H9 (cell line): Measurements from ENCODE around the gene COL23A1. TPM values are rescaled to one million over a fixed set of nuclear protein-coding genes. Genes with fewer than 3 reads are reported as not detected.
A peak's percentile ranks its signal among the peaks of the same experiment; 100 is the strongest.

Source experiments
- DNase-seq: peaks from one replicate; pipeline ENCODE4 v3.0.0-alpha.2; 2017
- H2AFZ ChIP-seq: one replicate; pipeline ENCODE4 v1.6.1; 2013; ENCODE audit warnings: mild to moderate bottlenecking, low read length, control low read depth, moderate library complexity
- H2AK5ac ChIP-seq: 2 replicates; pipeline ENCODE4 v1.6.1; 2013; ENCODE audit warnings: low read length, control low read depth, mixed read lengths; ENCODE audit not compliant: insufficient read length
- H2BK120ac ChIP-seq: one replicate; pipeline ENCODE4 v1.6.1; 2013; ENCODE audit warnings: low read depth, mild to moderate bottlenecking, low read length, control low read depth, inconsistent platforms; ENCODE audit not compliant: poor library complexity, severe bottlenecking
- H2BK12ac ChIP-seq: 2 replicates; pipeline ENCODE4 v1.6.1; 2013; ENCODE audit warnings: low read length, control low read depth, mixed read lengths, low read depth; ENCODE audit not compliant: insufficient read length
- H2BK15ac ChIP-seq: 2 replicates; pipeline ENCODE4 v1.6.1; 2013; ENCODE audit warnings: low read depth, low read length, control low read depth
- H2BK20ac ChIP-seq: one replicate; pipeline ENCODE4 v1.6.1; 2013; ENCODE audit warnings: low read depth, mild to moderate bottlenecking, low read length, control low read depth, inconsistent platforms; ENCODE audit not compliant: poor library complexity, severe bottlenecking
- H2BK5ac ChIP-seq: 2 replicates; pipeline ENCODE4 v1.6.1; 2013; ENCODE audit warnings: low read length, control low read depth, mixed read lengths; ENCODE audit not compliant: insufficient read length
- H3K14ac ChIP-seq: 2 replicates; pipeline ENCODE4 v1.6.1; 2013; ENCODE audit warnings: low read length, control low read depth; ENCODE audit not compliant: insufficient read depth
- H3K18ac ChIP-seq: 2 replicates; pipeline ENCODE4 v1.6.1; 2013; ENCODE audit warnings: low read depth, mild to moderate bottlenecking, mixed read lengths, low read length, control low read depth; ENCODE audit not compliant: insufficient read length
- H3K23ac ChIP-seq: 2 replicates; pipeline ENCODE4 v1.6.1; 2013; ENCODE audit warnings: low read length, control low read depth, mixed read lengths, low read depth; ENCODE audit not compliant: insufficient read length
- H3K23me2 ChIP-seq: 2 replicates; pipeline ENCODE4 v1.6.1; 2013; ENCODE audit warnings: low read depth, mild to moderate bottlenecking, mixed read lengths, low read length, control low read depth; ENCODE audit not compliant: insufficient read length, poor library complexity, severe bottlenecking
- H3K27ac ChIP-seq: 2 replicates; pipeline ENCODE4 v1.5.1; 2013; ENCODE audit warnings: low read length, control low read depth, mixed read lengths, low read depth; ENCODE audit not compliant: insufficient read length
- H3K27me3 ChIP-seq: 2 replicates; pipeline ENCODE4 v1.6.1; 2013; ENCODE audit warnings: low read length, control low read depth, inconsistent platforms; ENCODE audit not compliant: insufficient read depth
- H3K4ac ChIP-seq: 2 replicates; pipeline ENCODE4 v1.6.1; 2013; ENCODE audit warnings: low read depth, mild to moderate bottlenecking, control low read depth, inconsistent platforms, low read length, moderate library complexity
- H3K4me1 ChIP-seq: 2 replicates; pipeline ENCODE4 v1.6.1; 2013; ENCODE audit warnings: low read length, control low read depth, inconsistent platforms; ENCODE audit not compliant: insufficient read depth
- H3K4me2 ChIP-seq: 2 replicates; pipeline ENCODE4 v1.6.1; 2013; ENCODE audit warnings: low read length, control low read depth, mixed read lengths; ENCODE audit not compliant: insufficient read length, insufficient read depth
- H3K56ac ChIP-seq: 2 replicates; pipeline ENCODE4 v1.6.1; 2013; ENCODE audit warnings: low read depth, mild to moderate bottlenecking, mixed read lengths, low read length, control low read depth; ENCODE audit not compliant: insufficient read length
- H3K79me1 ChIP-seq: 2 replicates; pipeline ENCODE4 v1.6.1; 2013; ENCODE audit warnings: low read depth, mild to moderate bottlenecking, moderate library complexity, low read length, control low read depth, inconsistent platforms; ENCODE audit not compliant: insufficient read depth, poor library complexity, severe bottlenecking
- H3K79me2 ChIP-seq: 2 replicates; pipeline ENCODE4 v1.6.1; 2013; ENCODE audit warnings: low read length, control low read depth, inconsistent platforms; ENCODE audit not compliant: insufficient read depth
- H3K9ac ChIP-seq: 2 replicates; pipeline ENCODE4 v1.6.1; 2013; ENCODE audit warnings: low read length, control low read depth, mixed read lengths; ENCODE audit not compliant: insufficient read length; ENCODE audit errors: extremely low read depth
- H3K9me3 ChIP-seq: one replicate; pipeline ENCODE4 v1.6.1; 2013; ENCODE audit warnings: low read depth, low read length, inconsistent platforms; ENCODE audit not compliant: control insufficient read depth
- H3T11ph ChIP-seq: one replicate; pipeline ENCODE4 v1.6.1; 2013; ENCODE audit warnings: mild to moderate bottlenecking, low read length, control low read depth, inconsistent platforms
- H4K20me1 ChIP-seq: one replicate; pipeline ENCODE4 v1.6.1; 2013; ENCODE audit not compliant: control insufficient read depth, insufficient read length, insufficient read depth
- H4K5ac ChIP-seq: 2 replicates; pipeline ENCODE4 v1.6.1; 2013; ENCODE audit warnings: low read depth, mild to moderate bottlenecking, mixed read lengths, low read length, control low read depth; ENCODE audit not compliant: insufficient read length
- H4K8ac ChIP-seq: replicated peaks from 2 replicates; pipeline ENCODE4 v1.6.1; 2013; ENCODE audit warnings: low read length, control low read depth, mixed read lengths, low read depth; ENCODE audit not compliant: insufficient read length
- H4K91ac ChIP-seq: 2 replicates; pipeline ENCODE4 v1.6.1; 2013; ENCODE audit warnings: low read depth, mild to moderate bottlenecking, moderate library complexity, mixed read lengths, low read length, control low read depth; ENCODE audit not compliant: insufficient read length
- H3K27ac Mint-ChIP-seq, 3 experiments: 2 replicates in 2 of 3; 3 replicates in 1 of 3; pipeline ENCODE4 v1.8.0; 2020 to 2021; ENCODE audit warnings: mixed read lengths in 3 of 3, mild to moderate bottlenecking in 1 of 3, moderate library complexity in 1 of 3
- H3K27me3 Mint-ChIP-seq: 2 replicates; pipeline ENCODE4 v1.8.0; 2021; ENCODE audit warnings: low read depth, mild to moderate bottlenecking, moderate library complexity, mixed read lengths
- H3K36me3 Mint-ChIP-seq, 3 experiments: 2 replicates in 2 of 3; 3 replicates in 1 of 3; pipeline ENCODE4 v1.8.0; 2020 to 2021; ENCODE audit warnings: low read depth in 3 of 3, mixed read lengths in 3 of 3; ENCODE audit not compliant: insufficient read depth in 1 of 3
- H3K4me1 Mint-ChIP-seq, 2 experiments: 2 replicates each; pipeline ENCODE4 v1.8.0; 2020; ENCODE audit warnings: mixed read lengths in 2 of 2
- H3K4me3 Mint-ChIP-seq, 2 experiments: 2 replicates in 1 of 2; 3 replicates in 1 of 2; pipeline ENCODE4 v1.8.0; 2020 to 2021; ENCODE audit warnings: mild to moderate bottlenecking in 2 of 2, mixed read lengths in 2 of 2, moderate library complexity in 1 of 2
- H3K9me3 Mint-ChIP-seq, 2 experiments: 2 replicates in 1 of 2; 3 replicates in 1 of 2; pipeline ENCODE4 v1.8.0; 2020; ENCODE audit warnings: mild to moderate bottlenecking in 2 of 2, mixed read lengths in 2 of 2, moderate library complexity in 1 of 2
- CTCF ChIP-seq: fragments of 200-600 bp; sonication (generic); conservative IDR thresholded peaks from 3 replicates; pipeline ENCODE4 v1.8.0; 2021; ENCODE audit warnings: antibody characterized with exemption, mild to moderate bottlenecking
- WGBS: extraction: QIAGEN DNeasy Blood & Tissue Kit; methylation state at CpG from one replicate; pipeline ENCODE4 v1.1.7; 2013; ENCODE audit warnings: missing lambda C conversion rate, low lambda C conversion rate, mixed read lengths; ENCODE audit not compliant: insufficient read length; ENCODE audit errors: extremely low coverage; 5-methylcytosine and 5-hydroxymethylcytosine counted together
- total RNA-seq: library from RNA; stranded (reverse); gene quantifications from 2 replicates; pipeline ENCODE4 v1.2.1, GENCODE V29; 2021

The COL23A1 gene
- total RNA-seq, 1 experiment from 2014 or later, result 2.6 TPM

GRCh38 chr5:178420354-178420781 is 169.8 kb downstream of the COL23A1 start:
- H3K18ac ChIP-seq, result no peak overlapping the region
- H3K27ac Mint-ChIP-seq, result peak overlapping the region in 1 of 3 experiments; percentile 85; a peak in 1 of 7 replicates
- no peak overlapping the region for H2AK5ac ChIP-seq
- no peaks in the 10 kb centered on the region for H3K9me3 ChIP-seq
- peaks cover 37 to 50% of the 10 kb centered on the region in 2 experiments for H3K4me1 Mint-ChIP-seq
- H2BK5ac ChIP-seq, result no peak overlapping the region
- H2BK20ac ChIP-seq, result no peak overlapping the region
- no peaks in the 10 kb centered on the region for H3K79me2 ChIP-seq
- no peaks in the 10 kb centered on the region for H3K27me3 ChIP-seq
- DNase-seq, result peak; percentile 74
- no peak overlapping the region for H3K4ac ChIP-seq
- H3K23me2 ChIP-seq, result no peaks in the 10 kb centered on the region
- TF ChIP-seq CTCF, result no peak
- H4K5ac ChIP-seq, result no peak overlapping the region
- H4K91ac ChIP-seq, result no peak overlapping the region
- no peak overlapping the region for H2AFZ ChIP-seq
- no peak overlapping the region for H4K8ac ChIP-seq
- H3K23ac ChIP-seq, result no peak overlapping the region
- no peak overlapping the region for H3T11ph ChIP-seq
- no peak overlapping the region for H3K56ac ChIP-seq
- no CpG with 5 or more reads among the region's 3 CpGs for WGBS
- no peak overlapping the region for H2BK120ac ChIP-seq
- peaks cover 3% of the 10 kb centered on the region for H3K4me1 ChIP-seq
- no peaks in the 10 kb centered on the region for H4K20me1 ChIP-seq
- peaks cover 2% of the 10 kb centered on the region for H3K27me3 Mint-ChIP-seq
- no peaks in the 10 kb centered on the region for H3K9me3 Mint-ChIP-seq
- H2BK12ac ChIP-seq, result no peak overlapping the region
- H3K27ac ChIP-seq, result no peak overlapping the region
- H3K4me3 Mint-ChIP-seq, result no peak overlapping the region
- no peak overlapping the region for H3K14ac ChIP-seq
- H3K79me1 ChIP-seq, result no peaks in the 10 kb centered on the region
- H3K36me3 Mint-ChIP-seq, result no peaks in the 10 kb centered on the region
- H2BK15ac ChIP-seq, result no peak overlapping the region
- H3K4me2 ChIP-seq, result no peak overlapping the region
- H3K9ac ChIP-seq, result no peak overlapping the region
